H1 (cell line): Measurements from ENCODE around the gene KRTAP9-1. TPM values are rescaled to one million over a fixed set of nuclear protein-coding genes. Genes with fewer than 3 reads are reported as not detected.

Experiments used
- CTCF ChIA-PET: fragments of 300-600 bp; sonication (Branson Sonifier 250); formaldehyde crosslinking; loops from one replicate; lab custom pipeline; 2021; ENCODE audit not compliant: partially characterized antibody; lab: Charles Lee
- POLR2A ChIA-PET: fragments of 300-600 bp; sonication (Branson Sonifier 250); formaldehyde crosslinking; loops from one replicate; lab custom pipeline; 2021; ENCODE audit warnings: inconsistent platforms; ENCODE audit not compliant: partially characterized antibody; lab: Charles Lee
- DNase-seq, 2 experiments: peaks; one replicate each; pipeline versions ENCODE4 v3.0.0 to v3.0.0-alpha.2; 2010 to 2022; ENCODE audit warnings: low spot score in 2 of 2, low read depth in 1 of 2, mixed read lengths in 1 of 2
- FAIRE-seq: peaks from 2 replicates; lab custom pipeline; 2011; peaks lifted over from hg19 to GRCh38; lab: Jason Lieb, UNC
- H2AFZ ChIP-seq: 2 replicates; pipeline ENCODE4 v1.8.1; 2012; ENCODE audit warnings: low read length, inconsistent platforms
- H2AK5ac ChIP-seq: 2 replicates; pipeline ENCODE4 v1.6.1; 2013; ENCODE audit warnings: low read depth, low read length
- H2BK120ac ChIP-seq: replicated peaks from 2 replicates; pipeline ENCODE3; 2013; ENCODE audit warnings: low read depth, low read length, inconsistent platforms
- H2BK12ac ChIP-seq: 2 replicates; pipeline ENCODE4 v1.6.1; 2013; ENCODE audit warnings: low read depth, low read length
- H2BK15ac ChIP-seq: 2 replicates; pipeline ENCODE4 v1.6.1; 2013; ENCODE audit warnings: low read length
- H2BK20ac ChIP-seq: 2 replicates; pipeline ENCODE4 v1.6.1; 2013; ENCODE audit warnings: low read length
- H2BK5ac ChIP-seq: 2 replicates; pipeline ENCODE4 v1.6.1; 2013; ENCODE audit warnings: low read depth, low read length
- H3K14ac ChIP-seq: 2 replicates; pipeline ENCODE4 v1.6.1; 2013; ENCODE audit warnings: inconsistent platforms; ENCODE audit not compliant: insufficient read length
- H3K18ac ChIP-seq: 2 replicates; pipeline ENCODE4 v1.6.1; 2013; ENCODE audit warnings: low read length; ENCODE audit errors: extremely low read depth
- H3K23ac ChIP-seq: 2 replicates; pipeline ENCODE4 v1.6.1; 2013; ENCODE audit warnings: inconsistent platforms; ENCODE audit not compliant: insufficient read length
- H3K23me2 ChIP-seq: 2 replicates; pipeline ENCODE4 v1.6.1; 2013; ENCODE audit warnings: low read depth, low read length
- H3K27ac ChIP-seq: 2 replicates; pipeline ENCODE4 v1.6.1; 2011; ENCODE audit warnings: low read depth, low read length, inconsistent platforms
- H3K27me3 ChIP-seq, 4 experiments: replicated peaks in 1 of 4; 1 replicate in 1 of 4; 2 replicates in 3 of 4; pipeline versions ENCODE4 v1.6.1 to v1.8.1; 2011 to 2013; ENCODE audit warnings: low read length in 3 of 4, mild to moderate bottlenecking in 3 of 4, inconsistent platforms in 2 of 4, mixed read lengths in 2 of 4, moderate library complexity in 1 of 4; ENCODE audit not compliant: control insufficient read depth in 3 of 4, insufficient read depth in 3 of 4; ENCODE audit errors: extremely low read depth in 1 of 4
- H3K36me3 ChIP-seq, 4 experiments: 2 replicates each; pipeline versions ENCODE4 v1.6.1 to v1.8.1; 2011 to 2013; ENCODE audit warnings: mild to moderate bottlenecking in 4 of 4, low read length in 3 of 4, moderate library complexity in 2 of 4, control low read depth in 1 of 4, inconsistent platforms in 1 of 4; ENCODE audit not compliant: insufficient read depth in 4 of 4, control insufficient read depth in 2 of 4
- H3K4ac ChIP-seq: replicated peaks from 2 replicates; pipeline ENCODE3; 2013; ENCODE audit warnings: low read length, low read depth, mixed read lengths, inconsistent platforms; ENCODE audit not compliant: insufficient read length
- H3K4me1 ChIP-seq, 4 experiments: replicated peaks in 1 of 4; 1 replicate in 1 of 4; 2 replicates in 3 of 4; pipeline versions ENCODE4 v1.6.1 to v1.8.1; 2011 to 2013; ENCODE audit warnings: low read length in 3 of 4, inconsistent platforms in 2 of 4, mixed read lengths in 1 of 4; ENCODE audit not compliant: insufficient read depth in 4 of 4, control insufficient read depth in 3 of 4
- H3K4me2 ChIP-seq, 2 experiments: 2 replicates each; pipeline versions ENCODE4 v1.6.1 to v1.8.1; 2011 to 2013; ENCODE audit warnings: low read depth in 2 of 2, low read length in 2 of 2, control low read depth in 1 of 2, inconsistent platforms in 1 of 2, mild to moderate bottlenecking in 1 of 2; ENCODE audit not compliant: insufficient read depth in 1 of 2
- H3K4me3 ChIP-seq, 4 experiments: fragments of 200-600, 300-600 bp in 1 of 4; sonication (generic), shearing (Covaris generic), sonication (Bioruptor Twin) in 1 of 4; 2 replicates each; pipeline versions ENCODE4 v1.5.1 to v1.8.1; 2011 to 2016; ENCODE audit warnings: low read length in 4 of 4, low read depth in 3 of 4, control low read depth in 2 of 4, inconsistent platforms in 2 of 4, mild to moderate bottlenecking in 2 of 4, mixed read lengths in 1 of 4, moderate library complexity in 1 of 4; ENCODE audit not compliant: insufficient read depth in 2 of 4; ENCODE audit errors: extremely low read depth in 1 of 4
- H3K56ac ChIP-seq: replicated peaks from 2 replicates; pipeline ENCODE3; 2013; ENCODE audit warnings: low read depth, mild to moderate bottlenecking, mixed read lengths, low read length, inconsistent platforms; ENCODE audit not compliant: insufficient read length
- H3K79me1 ChIP-seq: 2 replicates; pipeline ENCODE4 v1.6.1; 2013; ENCODE audit warnings: low read depth, low read length, control low read depth
- H3K79me2 ChIP-seq, 2 experiments: 2 replicates each; pipeline versions ENCODE4 v1.6.1 to v1.8.1; 2012 to 2013; ENCODE audit warnings: low read length in 2 of 2, mild to moderate bottlenecking in 2 of 2, inconsistent platforms in 1 of 2; ENCODE audit not compliant: insufficient read depth in 2 of 2, control insufficient read depth in 1 of 2
- H3K9ac ChIP-seq, 4 experiments: replicated peaks in 1 of 4; 1 replicate in 1 of 4; 2 replicates in 3 of 4; pipeline versions ENCODE4 v1.6.1 to v1.8.1; 2011 to 2013; ENCODE audit warnings: low read depth in 3 of 4, low read length in 3 of 4, control low read depth in 2 of 4, mild to moderate bottlenecking in 2 of 4, moderate library complexity in 2 of 4, inconsistent platforms in 1 of 4; ENCODE audit errors: extremely low read depth in 1 of 4
- H3K9me3 ChIP-seq, 2 experiments: 2 replicates each; pipeline versions ENCODE4 v1.6.1 to v1.8.1; 2012 to 2013; ENCODE audit warnings: mild to moderate bottlenecking in 2 of 2, moderate library complexity in 2 of 2, control low read depth in 1 of 2, inconsistent platforms in 1 of 2, low read depth in 1 of 2, low read length in 1 of 2, mixed read lengths in 1 of 2; ENCODE audit not compliant: insufficient read depth in 2 of 2
- H4K20me1 ChIP-seq, 2 experiments: replicated peaks in 1 of 2; 2 replicates each; pipeline versions ENCODE3 to v1.8.1; 2011 to 2013; ENCODE audit warnings: inconsistent platforms in 2 of 2, low read length in 2 of 2, mild to moderate bottlenecking in 1 of 2; ENCODE audit not compliant: insufficient read depth in 2 of 2, control insufficient read depth in 1 of 2
- H4K5ac ChIP-seq: 2 replicates; pipeline ENCODE4 v1.6.1; 2013; ENCODE audit warnings: low read length, low read depth, mixed read lengths, inconsistent platforms; ENCODE audit not compliant: insufficient read length
- H4K8ac ChIP-seq: 2 replicates; pipeline ENCODE4 v1.8.0; 2013; ENCODE audit warnings: mild to moderate bottlenecking, moderate library complexity, low read length, inconsistent platforms; ENCODE audit not compliant: insufficient read depth; ENCODE audit errors: extremely low read depth
- H4K91ac ChIP-seq: replicated peaks from 2 replicates; pipeline ENCODE3; 2013; ENCODE audit warnings: low read length, mixed read lengths, inconsistent platforms; ENCODE audit not compliant: insufficient read length
- CHD2 ChIP-seq: IDR thresholded peaks from 2 replicates; pipeline ENCODE4 v1.6.1; 2012; ENCODE audit warnings: low read length, improper control_type of control experiment
- CREB1 ChIP-seq: IDR thresholded peaks from 2 replicates; pipeline ENCODE4 v1.6.1; 2012; ENCODE audit warnings: inconsistent platforms
- EGR1 ChIP-seq: IDR thresholded peaks from 2 replicates; pipeline ENCODE4 v1.6.1; 2011; ENCODE audit warnings: low read depth, low read length, borderline replicate concordance
- FOSL1 ChIP-seq: IDR thresholded peaks from 2 replicates; pipeline ENCODE4 v1.6.1; 2011; ENCODE audit warnings: mild to moderate bottlenecking, low read depth, low read length, moderate library complexity; ENCODE audit not compliant: insufficient read depth
- HDAC2 ChIP-seq, 2 experiments: fragments of 300-600 bp in 1 of 2; sonication (generic) in 1 of 2; IDR thresholded peaks; 2 replicates each; pipeline ENCODE4 v1.6.1; 2011 to 2012; ENCODE audit warnings: low read depth in 2 of 2, low read length in 2 of 2, mild to moderate bottlenecking in 2 of 2, moderate library complexity in 2 of 2, borderline replicate concordance in 1 of 2, inconsistent platforms in 1 of 2
- KDM1A ChIP-seq: fragments of 200-600, 300-600 bp; sonication (generic); IDR thresholded peaks from 2 replicates; pipeline ENCODE4 v1.7.1; 2016; ENCODE audit warnings: mild to moderate bottlenecking, low read length, borderline replicate concordance
- MAFK ChIP-seq: IDR thresholded peaks from 2 replicates; pipeline ENCODE4 v1.6.1; 2012; ENCODE audit warnings: low read depth, mild to moderate bottlenecking, improper control_type of control experiment, low read length
- NANOG ChIP-seq: IDR thresholded peaks from 2 replicates; pipeline ENCODE4 v1.6.1; 2011; ENCODE audit warnings: low read length, low read depth, mild to moderate bottlenecking, inconsistent platforms; ENCODE audit not compliant: insufficient read depth, poor library complexity, severe bottlenecking
- POLR2AphosphoS5 ChIP-seq: IDR thresholded peaks from 2 replicates; pipeline ENCODE4 v1.6.1; 2011; ENCODE audit warnings: low read depth, low read length
- RXRA ChIP-seq: IDR thresholded peaks from 2 replicates; pipeline ENCODE4 v1.6.1; 2011; ENCODE audit warnings: low read depth, mild to moderate bottlenecking, low read length, moderate library complexity; ENCODE audit not compliant: insufficient read depth
- SIX5 ChIP-seq: IDR thresholded peaks from 2 replicates; pipeline ENCODE4 v1.6.1; 2011; ENCODE audit warnings: mild to moderate bottlenecking, low read depth, low read length
- SP2 ChIP-seq: IDR thresholded peaks from 2 replicates; pipeline ENCODE4 v1.6.1; 2012; ENCODE audit warnings: mild to moderate bottlenecking, low read length, inconsistent platforms
- SP4 ChIP-seq: IDR thresholded peaks from 2 replicates; pipeline ENCODE4 v1.6.1; 2012; ENCODE audit warnings: low read length, inconsistent platforms
- SRF ChIP-seq: IDR thresholded peaks from 2 replicates; pipeline ENCODE4 v1.6.1; 2011; ENCODE audit warnings: mild to moderate bottlenecking, low read depth, low read length, moderate library complexity
- TAF1 ChIP-seq: IDR thresholded peaks from 2 replicates; pipeline ENCODE4 v1.6.1; 2011; ENCODE audit warnings: mild to moderate bottlenecking, low read depth, low read length
- TCF12 ChIP-seq: IDR thresholded peaks from 2 replicates; pipeline ENCODE4 v1.6.1; 2011; ENCODE audit warnings: low read depth, mild to moderate bottlenecking, low read length
- ZNF274 ChIP-seq: IDR thresholded peaks from 2 replicates; pipeline ENCODE4 v1.7.0; 2012; ENCODE audit warnings: low read length, borderline replicate concordance; ENCODE audit errors: extremely low read depth
- WGBS, 2 experiments: shearing (Covaris generic) in 1 of 2; methylation state at CpG; one replicate each; pipeline versions ENCODE4 v1.1.6 to v1.1.7; 2013 to 2015; ENCODE audit warnings: low lambda C conversion rate in 2 of 2, mixed read lengths in 2 of 2, inconsistent platforms in 1 of 2, low coverage in 1 of 2, missing lambda C conversion rate in 1 of 2; ENCODE audit not compliant: insufficient replicate concordance in 2 of 2, insufficient coverage in 1 of 2, insufficient read length in 1 of 2; ENCODE audit errors: extremely low coverage in 1 of 2, missing lambda C conversion rate in 1 of 2; 5-methylcytosine and 5-hydroxymethylcytosine counted together
- polyA plus RNA-seq, 7 experiments: library from polyadenylated mRNA; depleted of rRNA in 3 of 7; stranded (reverse) in 5 of 7; unstranded in 2 of 7; fragments of >200 nt in 5 of 7; fragments of 200-250 nt in 2 of 7; gene quantifications; 1 replicate in 5 of 7; 2 replicates in 1 of 7; 4 replicates in 1 of 7; pipeline versions ENCODE4 v1.2.1 to v1.2.3, GENCODE V29; 2011 to 2013; ENCODE audit warnings: missing spikeins in 2 of 7, mixed read lengths in 2 of 7
- total RNA-seq: library from RNA; stranded (reverse); fragmentation: NEBNext Ultra II Directional; extraction: Animal tissue kit (Norgen Biotek cat#: 25700); gene quantifications from 2 replicates; pipeline ENCODE4 v1.2.1, GENCODE V29; 2021

KRTAP9-1 gene
- total and polyA plus RNA-seq, 2 of the 8 experiments (the other 6 are each of a cell fraction or from before 2014, with no cell fraction given): not detected

DNA sequence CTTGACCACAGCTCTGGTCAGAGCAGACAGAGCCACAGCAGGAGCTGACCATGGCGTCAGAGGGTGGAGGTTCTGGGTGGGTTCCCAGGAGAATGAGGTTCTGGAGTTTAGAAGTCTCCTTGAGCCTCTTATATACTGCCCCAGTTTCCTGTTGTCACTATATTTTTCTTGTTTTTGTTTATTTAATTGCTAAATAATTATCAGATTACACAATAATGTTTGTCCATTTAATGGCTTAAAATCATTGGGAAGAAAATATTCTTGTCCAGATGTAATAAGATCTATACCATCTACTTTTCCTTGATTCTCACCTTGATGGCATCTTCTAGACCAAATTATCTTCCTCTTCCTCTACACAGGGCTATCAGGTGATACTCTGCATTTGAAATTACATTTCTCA lies 21.6 kb upstream of the KRTAP9-1 start, which contains the start of gene KRTAP4-3:
Gene KRTAP4-3 (minus strand): TSS at position 101 of the 400 bp plus-strand sequence. CDS start 49 bp downstream, at position 52.
- H3K23me2 ChIP-seq: no peaks in the 10 kb centered on the region
- ChIA-PET CTCF (interaction anchor here (0.6 kb wide), 2 partner anchors 8 to 548 kb away, joined by 3 read pairs; no protein-coding TSS in a partner anchor), POLR2A (no interaction called here)
- no peak within 1 kb of the TSS for H2AK5ac ChIP-seq
- H3K79me2 ChIP-seq: no peaks in the 10 kb centered on the region
- no peaks in the 10 kb centered on the region for H3K79me1 ChIP-seq
- H4K5ac ChIP-seq: no peak within 1 kb of the TSS
- H2BK20ac ChIP-seq: no peak within 1 kb of the TSS
- no peaks in the 10 kb centered on the region for H3K27me3 ChIP-seq
- no peak within 1 kb of the TSS for H3K4me3 ChIP-seq
- H3K36me3 ChIP-seq: no peaks in the 10 kb centered on the region
- no peak for FAIRE-seq
- 100% methylated on average over 1 of the region's 1 CpG; no CpG with 5 or more reads in 1 of the 2 experiments for WGBS, 2 experiments
- no peaks in the 10 kb centered on the region; a peak in 1 of 4 replicates for H3K9me3 ChIP-seq
- H3K4me2 ChIP-seq: no peak within 1 kb of the TSS
- no peak within 1 kb of the TSS for H2BK5ac ChIP-seq
- H3K18ac ChIP-seq: no peak within 1 kb of the TSS
- H3K9ac ChIP-seq: no peak within 1 kb of the TSS
- H2BK120ac ChIP-seq: no peak within 1 kb of the TSS
- H3K14ac ChIP-seq: no peak within 1 kb of the TSS
- DNase-seq: no peak
- no peak within 1 kb of the TSS for H3K27ac ChIP-seq
- H4K20me1 ChIP-seq: no peaks in the 10 kb centered on the region
- no peak within 1 kb of the TSS for H3K4ac ChIP-seq
- H3K4me1 ChIP-seq: no peaks in the 10 kb centered on the region
- H4K8ac ChIP-seq: no peak within 1 kb of the TSS
- no peak within 1 kb of the TSS for H2AFZ ChIP-seq
- H3K56ac ChIP-seq: no peak within 1 kb of the TSS
- H2BK15ac ChIP-seq: no peak within 1 kb of the TSS
- no peak within 1 kb of the TSS for H2BK12ac ChIP-seq
- H4K91ac ChIP-seq: no peak within 1 kb of the TSS
- no peak within 1 kb of the TSS for H3K23ac ChIP-seq
- TF ChIP-seq SIX5 (no peak), SP2 (no peak), CHD2 (no peak), RXRA (no peak), TAF1 (no peak), SRF (no peak), HDAC2 (IDR thresholded peaks at IDR 0.05; ENCODE audit: borderline replicate concordance in 1 of 2, low read depth in 2 of 2, low read length in 2 of 2) (no peak), TCF12 (no peak), EGR1 (no peak), POLR2AphosphoS5 (no peak), NANOG (no peak), SP4 (no peak), KDM1A (no peak), CREB1 (no peak), MAFK (no peak), ZNF274 (no peak), FOSL1 (no peak)
